DMS153 (cell line): ENCODE data around the gene CAMKK2.
A peak's percentile ranks its signal among the peaks of the same experiment; 100 is the strongest.
"Not testable (repeated sequence)": the region's sequence is repeated elsewhere in the genome, so short reads cannot be mapped to it uniquely, and the experiment has no call there.

Experiments used
- DNase-seq: peaks from one replicate; lab custom pipeline; 2025; lab: John Stamatoyannopoulos, UW

The CAMKK2 gene

GRCh38 chr12:121296618-121297434, at the start of gene CAMKK2:
Gene CAMKK2 (minus strand): TSS chr12:121296709. CDS start chr12:121274526, 22,183 bp downstream.
- peak; percentile 45 for DNase-seq

- no peak for DNase-seq
Observed at GRCh38 chr12:121345151-121345815, 48.8 kb upstream of the CAMKK2 start.

- no peak for DNase-seq
Observed at GRCh38 chr12:121344506-121344905, 48.0 kb upstream of the CAMKK2 start.

DNA sequence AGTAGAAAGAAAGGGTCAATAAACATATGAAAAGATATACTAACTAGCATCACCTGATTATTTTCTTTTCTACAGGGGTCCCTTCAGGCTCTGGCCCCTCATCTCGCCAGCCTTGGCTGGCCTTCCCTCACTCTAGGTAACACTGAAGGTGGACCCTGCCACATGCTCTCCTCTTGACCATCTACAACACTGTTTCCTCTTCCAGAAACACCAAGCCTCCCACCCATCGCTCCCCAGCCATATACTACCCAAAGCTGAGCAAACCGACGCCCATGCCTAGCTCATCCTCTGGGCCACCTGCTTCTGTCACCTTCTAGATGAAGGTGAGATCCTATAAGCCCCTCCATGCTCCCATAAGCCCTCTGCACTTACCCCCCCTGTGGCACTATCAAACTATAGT, 40.9 kb upstream of the CAMKK2 start:
- no peak for DNase-seq

DNA sequence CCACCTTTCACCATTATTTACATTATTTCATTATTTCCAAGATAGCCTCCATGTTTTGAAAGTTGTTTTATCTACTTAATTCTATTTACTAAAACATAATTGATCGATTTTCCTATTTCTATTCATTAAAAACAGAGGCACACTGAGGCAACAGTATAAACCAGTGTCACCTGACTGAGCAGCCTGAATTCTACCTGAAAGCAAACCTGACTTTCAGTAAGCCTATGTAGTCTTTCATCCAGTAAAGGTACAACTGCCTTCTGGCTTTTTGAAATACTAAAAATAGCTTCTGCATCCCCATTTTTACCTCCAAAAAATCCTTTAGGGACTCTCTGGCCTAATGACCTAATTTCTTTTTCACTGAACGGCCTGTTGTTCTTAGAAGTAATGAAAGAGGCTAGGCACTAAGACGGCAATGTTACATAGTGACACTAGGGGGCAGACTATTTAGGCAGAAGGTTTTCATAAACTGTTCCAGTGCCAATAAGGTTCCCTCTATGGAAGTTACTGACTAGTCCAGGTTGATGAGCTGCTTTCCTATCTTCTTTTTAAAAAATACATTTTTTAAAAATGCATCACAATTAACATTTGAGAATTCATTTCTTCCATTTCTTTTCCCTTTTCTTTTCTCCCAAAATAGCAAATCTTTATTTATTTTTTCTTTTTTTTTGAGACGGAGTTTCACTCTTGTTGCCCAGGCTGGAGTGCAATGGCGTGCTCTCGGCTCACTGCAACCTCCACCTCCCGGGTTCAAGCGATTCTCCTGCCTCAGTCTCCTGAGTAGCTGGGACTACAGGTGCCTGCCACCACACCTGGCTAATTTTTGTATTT, 38.2 kb upstream of the CAMKK2 start:
- peak; percentile 34 for DNase-seq

DNA sequence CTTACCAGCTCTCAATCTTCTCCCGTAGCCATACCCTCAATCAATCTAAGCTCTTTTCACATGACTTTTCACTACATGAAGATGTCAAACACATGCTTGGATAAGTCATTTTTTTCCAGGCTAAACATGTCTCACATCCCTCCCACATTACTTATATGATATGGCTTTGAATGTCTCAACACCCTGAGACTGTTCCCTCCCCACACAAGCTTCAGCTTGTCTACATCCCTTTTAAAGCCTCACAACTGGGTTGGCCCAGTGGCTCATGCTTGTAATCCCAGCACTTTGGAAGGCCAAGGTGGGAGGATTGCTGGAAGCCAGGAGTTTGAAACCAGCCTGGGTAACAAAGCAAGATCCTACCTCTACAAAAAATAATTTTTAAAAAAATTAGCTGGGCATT, 37.2 kb upstream of the CAMKK2 start:
- DNase-seq, result no peak

DNA sequence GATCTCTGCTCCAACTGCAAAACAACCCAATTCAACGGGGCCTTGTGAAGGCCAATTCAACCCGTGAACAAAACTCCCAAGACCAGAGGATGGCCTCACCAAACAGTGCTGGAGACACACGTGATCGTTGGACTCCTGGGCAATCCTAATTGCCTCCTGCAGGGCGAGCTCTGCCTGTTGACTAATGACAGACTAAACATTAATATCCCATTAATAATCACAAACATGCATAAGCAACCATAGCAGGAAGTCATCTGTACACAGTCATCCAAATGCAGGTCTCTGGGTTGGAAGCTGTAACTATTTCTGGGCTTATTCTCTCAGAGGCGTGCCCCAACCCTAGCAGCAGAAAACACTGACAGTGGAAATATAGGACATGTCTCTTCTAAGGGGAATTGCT, 34.7 kb upstream of the CAMKK2 start:
- no peak for DNase-seq

- DNase-seq, result no peak
Observed at GRCh38 chr12:121330692-121331091, 34.2 kb upstream of the CAMKK2 start.

DNA sequence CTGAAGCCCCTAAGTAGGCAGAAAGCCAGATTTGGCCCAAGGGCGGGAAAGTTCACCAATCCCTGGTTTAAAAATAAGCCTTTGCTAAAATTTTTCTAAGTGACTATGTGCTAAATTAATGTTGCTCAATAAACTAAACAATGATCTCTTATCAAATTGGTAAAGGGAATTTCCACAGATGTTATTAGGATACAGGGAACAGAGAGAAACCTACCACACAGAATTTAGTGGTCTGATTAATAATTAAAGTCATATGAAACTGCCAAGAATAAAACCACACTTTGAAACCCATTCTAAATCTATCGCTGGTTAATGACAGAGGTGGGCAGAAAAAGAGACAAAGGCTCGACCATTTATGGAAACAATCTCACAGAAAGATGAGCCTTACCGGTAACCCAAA, 33.7 kb upstream of the CAMKK2 start:
- DNase-seq, result no peak

DNA sequence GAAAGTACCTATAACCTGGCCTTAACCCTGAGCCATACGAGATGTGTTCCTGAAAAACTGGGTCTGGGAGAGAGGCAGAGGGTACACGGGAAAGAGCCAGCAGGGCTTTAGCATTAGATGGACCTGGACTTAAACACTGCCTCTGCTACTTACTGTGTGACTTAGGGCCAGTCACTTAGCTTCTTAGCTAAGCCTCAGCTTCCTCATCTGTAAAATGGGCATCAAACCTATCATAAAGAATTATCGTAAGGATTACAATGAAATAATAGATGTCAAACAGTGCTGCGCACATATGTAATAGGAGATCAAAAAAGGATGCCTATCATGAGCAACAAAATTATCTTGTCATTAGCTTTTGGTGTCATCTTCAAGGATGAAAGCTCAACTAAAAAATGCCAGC, 32.1 kb upstream of the CAMKK2 start:
- no peak for DNase-seq

DNA sequence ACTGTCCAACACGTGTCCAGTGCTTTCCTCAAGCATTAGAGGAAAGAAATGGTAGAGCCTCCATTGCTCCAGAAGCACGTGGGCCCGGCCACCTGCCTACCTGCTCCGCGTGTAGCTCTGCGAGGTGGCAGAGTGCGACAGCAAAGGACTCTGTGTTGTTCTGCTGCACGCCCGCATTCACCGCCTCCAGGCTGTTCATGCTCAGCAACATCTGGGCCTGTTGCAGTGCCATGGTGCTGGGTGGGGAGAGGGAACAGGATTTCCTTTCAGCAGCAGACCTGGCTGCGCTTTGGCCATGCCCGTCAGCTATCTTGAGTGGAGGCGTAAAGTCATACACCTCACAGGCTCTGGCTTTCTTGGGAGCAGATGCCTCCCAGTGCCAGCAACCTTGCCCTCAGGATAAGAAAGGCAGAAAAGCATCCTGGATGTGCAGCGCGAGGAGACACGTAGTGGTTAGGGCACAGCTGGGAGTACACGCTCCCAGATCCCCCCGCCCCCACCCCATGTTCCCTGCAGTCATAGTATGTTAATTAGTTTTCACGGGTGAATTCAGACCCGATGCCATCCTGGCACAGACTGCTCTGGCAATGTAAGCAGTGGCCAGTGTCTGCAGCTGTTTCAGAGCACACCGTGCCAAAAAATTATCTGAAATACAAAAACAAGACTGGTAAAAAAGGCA, 30.6 kb upstream of the CAMKK2 start:
- DNase-seq, result no peak

GRCh38 chr12:121325922-121326396, 29.4 kb upstream of the CAMKK2 start:
- DNase-seq, result no peak

DNA sequence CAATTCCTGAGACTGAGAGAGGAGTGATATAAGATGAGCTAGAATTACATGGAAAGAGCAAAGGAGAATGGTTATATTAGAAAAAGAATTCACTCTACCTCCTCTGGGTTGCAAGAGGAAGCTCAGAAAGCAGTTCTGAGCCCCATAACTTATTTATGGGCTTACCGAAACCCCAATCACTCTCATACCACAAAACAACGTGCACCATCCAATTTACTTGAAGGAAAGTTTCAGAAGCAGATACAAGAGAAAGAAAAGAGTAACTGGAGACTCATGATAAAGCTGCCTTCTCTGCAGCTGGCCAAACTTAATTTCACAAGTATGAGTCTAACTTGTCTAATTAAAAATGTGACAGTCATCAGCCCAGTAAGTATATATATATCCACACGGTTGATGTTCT, 27.4 kb upstream of the CAMKK2 start:
- no peak for DNase-seq

- no peak for DNase-seq
Observed at GRCh38 chr12:121318121-121318520, 21.6 kb upstream of the CAMKK2 start.

DNA sequence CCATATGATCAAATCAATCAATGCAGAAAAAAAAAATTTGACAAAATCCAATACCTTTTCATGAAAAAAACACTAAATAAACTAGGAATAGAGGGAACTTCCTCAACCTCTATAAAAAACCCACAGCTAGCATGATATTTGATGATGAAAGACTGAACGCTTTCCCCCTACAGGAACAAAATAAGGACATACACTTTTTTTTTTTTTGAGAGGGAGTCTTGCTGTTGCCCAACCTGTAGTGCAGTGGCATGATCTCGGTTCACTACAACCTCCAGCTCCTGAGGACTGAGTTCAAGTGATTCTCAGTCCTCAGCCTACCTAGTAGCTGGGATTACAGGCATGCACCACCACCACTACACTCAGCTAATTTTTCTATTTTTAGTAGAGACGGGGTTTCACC, 17.9 kb upstream of the CAMKK2 start:
- no peak for DNase-seq

- not testable (repeated sequence) for DNase-seq
Observed at GRCh38 chr12:121310231-121310630, 13.7 kb upstream of the CAMKK2 start.

DNA sequence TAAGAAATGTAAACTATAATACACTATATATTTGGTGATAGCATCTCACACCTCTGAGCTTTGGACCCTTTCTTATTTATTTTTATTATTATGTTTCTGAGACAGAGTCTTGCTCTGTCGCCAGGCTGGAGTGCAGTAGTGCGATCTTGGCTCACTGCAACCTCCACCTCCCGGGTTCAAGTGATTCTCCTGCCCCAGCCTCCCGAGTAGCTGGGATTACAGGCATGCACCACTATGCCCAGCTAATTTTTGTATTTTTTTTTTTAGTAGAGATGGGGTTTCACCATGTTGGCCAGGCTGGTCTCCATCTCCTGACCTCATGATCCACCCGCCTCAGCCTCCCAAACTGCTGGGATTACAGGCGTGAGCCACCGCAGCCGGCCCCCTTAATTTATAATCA, 10.9 kb upstream of the CAMKK2 start:
- not testable (repeated sequence) for DNase-seq

DNA sequence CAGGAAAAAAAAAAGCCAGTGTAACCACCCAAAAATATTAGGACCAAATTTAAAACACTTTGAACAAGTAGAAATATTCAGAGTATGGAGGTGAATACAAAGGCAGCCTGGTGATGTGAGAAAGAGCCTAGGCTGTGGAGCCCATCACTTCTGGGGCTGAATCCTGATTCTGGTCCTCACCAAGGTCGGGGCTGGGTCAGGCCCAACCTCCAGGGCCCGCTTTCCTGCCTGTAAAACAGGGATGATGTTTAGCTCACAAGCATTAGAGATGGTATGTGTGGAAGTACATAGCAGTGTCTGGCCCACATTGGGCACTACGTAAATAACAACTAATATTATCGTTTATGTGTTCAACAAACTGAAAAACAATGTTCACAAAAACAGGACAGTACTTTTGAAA, 7.8 kb upstream of the CAMKK2 start:
- DNase-seq, result no peak

GRCh38 chr12:121301876-121302275, 5.4 kb upstream of the CAMKK2 start:
- no peak for DNase-seq

DNA sequence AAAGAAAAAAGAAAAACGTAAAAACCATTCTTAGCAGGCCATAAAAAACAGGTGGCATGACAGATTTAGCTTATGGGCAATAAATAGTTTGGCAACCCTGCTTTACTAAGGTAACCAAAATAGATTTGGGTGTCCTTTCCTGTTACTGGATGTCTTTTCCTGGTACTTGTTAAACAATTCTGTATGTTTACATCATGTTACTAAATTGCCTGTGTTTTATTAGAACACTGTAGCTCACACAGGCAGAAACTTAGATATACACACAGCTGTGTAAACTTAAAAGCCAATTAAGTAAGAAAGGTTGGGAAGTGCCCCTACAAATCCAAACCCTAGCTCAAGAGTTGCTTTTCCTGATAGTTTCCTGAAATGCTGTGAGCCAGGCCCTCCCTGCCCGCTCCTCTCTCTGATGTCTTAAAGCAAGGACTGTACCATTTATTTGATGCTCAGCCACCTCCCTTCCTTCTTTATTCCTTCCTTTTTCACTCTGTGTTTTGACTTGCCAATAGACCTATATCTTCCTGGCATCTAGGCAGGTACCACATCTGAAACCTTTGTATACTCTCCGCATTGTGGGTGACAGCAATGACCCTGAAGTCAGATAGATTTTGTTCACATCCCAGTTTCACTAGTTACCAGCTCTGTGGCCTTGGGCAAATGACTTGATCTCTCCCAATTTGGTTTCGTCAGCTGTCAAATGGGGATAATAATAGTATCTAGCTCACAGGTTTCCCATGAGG, 3.7 kb upstream of the CAMKK2 start:
- peak; percentile 92 for DNase-seq

- no peak for DNase-seq
Observed at GRCh38 chr12:121299662-121300061, 3.2 kb upstream of the CAMKK2 start.
